DMS53 (cell line): ENCODE data around the gene SENP1.

Source experiments
- DNase-seq: peaks from one replicate; lab custom pipeline; 2025; lab: John Stamatoyannopoulos, UW

SENP1 gene

DNA sequence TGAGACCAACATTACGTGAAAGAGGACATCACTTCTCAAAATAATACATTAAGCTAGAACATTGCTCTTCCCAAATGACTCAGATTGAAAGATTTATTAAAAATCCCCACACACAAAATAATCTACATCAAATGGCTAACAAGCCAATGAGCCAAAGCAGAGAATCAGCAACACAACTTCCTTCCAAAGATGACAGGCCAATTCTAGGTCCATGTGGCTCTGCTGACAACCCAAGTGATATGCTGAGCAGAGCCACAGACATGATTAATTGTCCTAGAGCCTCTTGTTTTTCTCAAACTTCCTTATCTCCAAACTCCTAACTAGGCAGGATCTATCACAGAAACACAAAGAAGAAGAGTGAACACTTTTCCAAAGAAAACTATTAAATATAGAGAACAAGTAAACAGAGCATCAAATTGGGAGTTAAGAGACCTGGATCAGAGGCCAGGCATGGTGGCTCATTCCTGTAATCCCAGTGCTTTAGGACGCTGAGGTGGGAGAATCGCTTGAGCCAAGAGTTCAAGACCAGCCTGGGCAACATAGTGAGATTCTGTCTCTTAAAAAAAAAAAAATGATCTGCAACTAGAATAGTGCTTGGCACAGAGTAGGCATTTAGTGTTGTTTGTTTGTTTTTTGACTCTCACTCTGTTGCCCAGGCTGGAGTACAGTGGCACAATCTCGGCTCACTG lies 38.5 kb downstream of the SENP1 start:
- DNase-seq = no peak

DNA sequence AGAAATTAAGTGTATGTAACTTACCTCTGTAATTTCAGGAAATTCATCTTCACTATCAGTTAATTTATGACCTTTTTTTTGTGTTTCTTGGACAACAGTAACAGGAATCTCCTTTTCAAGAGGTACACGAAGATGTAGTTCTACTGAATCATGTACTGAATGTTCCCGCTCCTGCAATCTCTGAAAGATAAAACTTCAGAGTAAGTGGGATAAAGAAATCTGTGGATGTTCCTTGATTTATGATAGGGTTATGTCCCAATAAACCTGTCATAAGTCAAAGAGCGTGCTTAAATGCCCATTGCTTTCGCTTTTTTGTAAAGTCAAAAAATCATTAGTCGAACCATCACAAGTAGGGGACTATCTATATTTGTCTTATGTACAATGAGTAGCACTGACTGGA lies 40.8 kb downstream of the SENP1 start:
- no peak for DNase-seq

DNA sequence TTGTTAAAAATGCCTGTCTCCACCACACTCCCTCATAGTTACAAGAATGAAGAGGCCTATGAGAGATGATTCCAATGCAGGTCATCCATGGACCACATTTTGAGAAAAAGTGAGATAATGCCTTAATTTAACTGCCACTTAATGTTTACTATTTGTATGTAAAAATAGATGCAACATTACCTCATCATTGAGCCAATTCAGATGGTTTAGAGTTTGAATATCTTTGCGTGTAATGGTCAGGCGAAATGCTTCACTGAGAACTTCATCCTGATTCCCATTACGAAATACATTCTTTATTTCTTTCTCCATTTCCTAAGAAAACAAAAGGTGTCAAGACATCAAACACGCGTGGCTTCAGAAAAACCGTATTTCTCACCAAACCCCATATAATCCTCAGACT lies 42.3 kb downstream of the SENP1 start:
- DNase-seq = no peak

DNA sequence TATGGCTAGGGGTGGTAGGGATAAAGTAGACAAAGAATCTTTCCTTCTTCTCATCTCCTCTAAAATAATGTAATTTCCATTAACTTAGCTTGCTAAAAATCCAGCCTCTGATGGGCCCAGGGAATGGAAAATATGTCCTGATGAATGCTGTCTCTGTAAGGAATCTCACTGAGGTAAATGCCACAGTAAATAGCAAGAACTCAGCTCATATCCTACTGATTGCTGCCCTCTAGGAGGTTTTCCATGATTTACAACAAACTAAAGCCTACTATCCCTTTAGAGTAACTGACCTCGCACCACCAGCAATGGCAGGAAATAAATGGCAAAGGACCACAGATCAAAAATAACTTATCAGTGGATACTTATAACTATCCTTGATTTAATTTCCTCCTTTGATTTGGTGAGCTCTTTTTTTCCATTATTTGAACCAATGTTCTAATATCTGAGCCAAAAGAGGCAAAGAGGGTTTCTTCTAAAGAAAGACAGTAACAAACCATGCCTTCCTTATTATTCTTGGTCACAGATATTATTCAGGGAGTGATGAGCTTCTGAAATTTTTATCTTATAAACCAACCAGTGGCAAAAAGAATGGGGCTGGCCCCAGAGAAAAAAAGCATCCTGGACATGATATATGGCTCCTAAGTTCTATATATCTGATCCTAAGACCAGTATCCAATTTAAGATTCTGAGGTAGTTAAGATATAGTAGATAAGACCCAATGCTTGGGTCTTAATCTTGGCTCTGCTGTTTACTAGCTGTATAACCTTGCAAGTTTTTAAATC lies 43.8 kb downstream of the SENP1 start:
- peak; percentile 51 for DNase-seq

DNA sequence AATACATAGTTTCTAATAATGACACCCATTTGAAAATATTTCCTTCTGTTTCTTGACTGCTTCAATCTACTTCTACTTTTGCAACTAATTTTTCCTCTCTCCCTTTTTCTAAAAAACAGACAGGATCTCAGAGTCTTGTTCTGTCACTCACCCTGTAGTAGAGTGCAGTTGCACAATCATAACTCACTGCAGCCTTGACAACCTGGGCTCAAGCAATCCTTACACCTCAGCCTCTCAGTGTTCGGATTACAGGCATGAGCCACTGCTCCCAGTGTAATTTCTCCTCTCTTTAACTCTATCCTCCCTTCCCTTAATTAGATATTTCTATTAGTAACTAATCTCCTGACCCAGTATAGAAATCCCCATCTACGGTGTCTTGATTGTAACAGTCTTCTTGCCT lies 45.4 kb downstream of the SENP1 start:
- DNase-seq = no peak

DNA sequence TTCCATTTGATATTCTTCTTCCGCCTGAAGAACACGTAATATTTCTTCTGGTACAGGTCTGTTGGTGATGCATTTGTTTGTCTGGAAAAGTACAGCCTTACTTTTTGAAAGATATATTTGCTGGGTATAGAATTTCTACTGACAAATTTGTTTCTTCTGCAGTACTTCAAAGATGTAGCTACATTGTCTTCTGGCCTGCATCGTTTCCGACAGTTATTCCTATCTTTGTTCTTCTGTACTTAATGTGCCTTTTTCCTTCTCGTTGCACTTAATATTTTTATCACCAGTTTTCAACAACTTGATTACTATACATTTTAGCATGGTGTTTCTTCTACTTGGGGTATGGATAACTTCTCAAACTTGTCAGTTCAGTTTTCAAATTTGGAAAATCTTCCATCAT lies 47.1 kb downstream of the SENP1 start:
- DNase-seq = no peak

DNA sequence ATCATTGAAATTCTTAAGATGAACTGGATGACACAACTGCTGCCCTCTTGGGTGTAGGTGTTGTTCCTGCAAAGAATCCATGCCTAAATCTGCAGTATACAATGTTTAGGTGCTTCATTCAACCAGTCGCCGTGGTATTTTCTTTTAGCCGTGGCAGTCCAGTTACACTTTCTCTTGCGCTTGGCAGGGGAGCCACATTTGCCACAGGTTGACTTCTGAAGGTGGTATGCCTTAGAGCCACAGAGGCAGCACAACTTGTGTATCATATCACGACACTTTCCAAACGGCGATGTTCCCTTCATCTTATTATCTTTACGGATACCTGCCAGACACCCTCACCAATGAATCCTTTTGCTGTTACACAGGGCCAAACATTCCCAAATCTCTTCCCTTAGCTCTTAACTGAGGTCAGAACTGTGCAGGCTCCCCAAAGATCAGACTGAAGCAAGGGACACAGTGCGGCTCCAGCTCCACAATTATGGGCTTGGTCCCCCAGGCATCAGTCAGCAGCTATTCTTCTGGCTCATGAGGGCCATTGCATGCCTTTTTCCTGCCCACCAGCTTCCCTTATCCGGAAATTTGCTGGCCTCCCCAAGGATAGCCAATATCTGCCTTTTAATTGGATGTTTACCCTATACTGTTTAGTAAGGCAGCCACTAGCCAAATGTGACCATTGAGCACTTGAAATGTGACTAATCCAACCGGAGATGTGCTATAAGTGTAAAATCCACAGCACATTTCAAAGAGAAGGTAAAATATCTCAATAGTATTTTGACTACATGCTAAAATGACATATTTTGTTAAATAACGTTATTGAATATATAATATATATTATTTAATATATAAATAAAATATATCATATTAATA lies 50.7 kb downstream of the SENP1 start:
- DNase-seq = no peak

DNA sequence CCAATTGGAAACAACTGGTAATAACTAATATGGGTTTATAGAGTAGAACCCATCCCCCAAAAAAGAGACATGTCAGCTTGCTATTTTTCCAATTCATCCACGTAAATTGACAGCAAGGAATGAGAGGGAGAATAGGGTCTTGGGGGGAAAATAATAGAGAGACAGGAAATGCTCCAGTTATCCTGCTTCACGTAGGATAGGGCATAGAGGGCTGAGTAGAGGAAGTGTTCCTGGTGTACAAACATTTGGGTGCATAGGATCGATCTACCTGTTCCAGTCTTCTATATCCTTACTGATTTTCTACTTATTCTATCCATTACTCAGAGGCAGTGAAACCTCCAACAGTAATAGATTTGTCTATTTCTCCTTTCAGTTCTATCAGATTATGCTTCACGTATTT lies 52.0 kb downstream of the SENP1 start:
- no peak for DNase-seq

DNA sequence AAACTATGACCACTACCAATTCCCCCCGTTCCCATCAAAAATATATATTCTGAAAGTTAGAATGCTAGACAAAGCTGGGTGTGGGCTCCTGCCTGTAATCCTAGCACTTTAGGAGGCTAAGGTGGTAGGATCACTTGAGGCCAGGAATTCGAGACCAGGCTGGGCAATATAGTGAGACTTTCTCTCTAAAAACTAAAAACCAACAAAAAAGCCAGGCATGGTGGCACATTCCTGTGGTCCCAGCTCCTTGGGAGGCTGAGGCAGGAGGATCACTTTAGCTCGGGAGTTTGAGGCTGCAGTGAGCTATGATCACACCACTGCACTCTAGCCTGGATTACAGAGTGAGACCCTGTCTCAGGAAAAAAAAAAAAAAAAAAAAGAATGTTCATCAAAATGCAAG lies 52.8 kb downstream of the SENP1 start:
- DNase-seq = no peak

DNA sequence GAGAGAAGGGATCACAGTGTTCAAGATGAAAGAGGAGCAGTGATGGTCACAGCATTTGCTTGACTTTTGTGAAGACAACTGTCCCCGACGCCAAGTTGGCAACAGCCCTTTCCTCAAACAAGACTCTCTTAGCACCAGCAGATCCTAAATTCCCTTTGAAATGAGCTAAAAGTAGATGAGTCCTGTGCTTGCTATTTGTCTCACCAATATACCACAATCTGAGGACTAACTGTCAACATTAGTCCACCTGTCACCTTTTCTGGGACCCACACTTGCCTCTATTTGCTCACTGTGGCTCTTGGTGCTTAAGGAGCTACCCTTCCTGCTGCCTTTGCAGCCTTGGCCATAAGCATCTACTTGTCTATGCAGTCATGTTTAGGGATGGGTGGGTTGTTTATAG lies 54.2 kb downstream of the SENP1 start:
- no peak for DNase-seq

DNA sequence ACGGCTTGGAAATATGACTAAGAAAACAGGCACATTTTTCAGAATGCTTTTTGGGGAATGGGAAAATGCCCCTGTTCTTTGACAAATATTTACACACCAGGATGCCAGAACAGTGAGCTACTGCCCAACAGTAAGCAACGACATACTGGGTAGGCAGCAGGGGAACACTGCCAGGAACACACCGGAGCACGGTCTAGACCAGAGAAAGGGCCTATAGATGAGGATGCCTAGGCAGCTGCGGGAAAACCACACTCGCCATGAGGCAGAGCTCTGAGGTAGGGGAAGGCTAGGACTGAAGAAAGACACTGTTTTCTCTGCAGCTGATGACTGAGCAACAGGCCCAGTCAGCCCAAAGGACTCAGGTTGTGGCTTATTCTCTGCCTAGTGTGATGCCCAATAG lies 55.7 kb downstream of the SENP1 start:
- DNase-seq = no peak

DNA sequence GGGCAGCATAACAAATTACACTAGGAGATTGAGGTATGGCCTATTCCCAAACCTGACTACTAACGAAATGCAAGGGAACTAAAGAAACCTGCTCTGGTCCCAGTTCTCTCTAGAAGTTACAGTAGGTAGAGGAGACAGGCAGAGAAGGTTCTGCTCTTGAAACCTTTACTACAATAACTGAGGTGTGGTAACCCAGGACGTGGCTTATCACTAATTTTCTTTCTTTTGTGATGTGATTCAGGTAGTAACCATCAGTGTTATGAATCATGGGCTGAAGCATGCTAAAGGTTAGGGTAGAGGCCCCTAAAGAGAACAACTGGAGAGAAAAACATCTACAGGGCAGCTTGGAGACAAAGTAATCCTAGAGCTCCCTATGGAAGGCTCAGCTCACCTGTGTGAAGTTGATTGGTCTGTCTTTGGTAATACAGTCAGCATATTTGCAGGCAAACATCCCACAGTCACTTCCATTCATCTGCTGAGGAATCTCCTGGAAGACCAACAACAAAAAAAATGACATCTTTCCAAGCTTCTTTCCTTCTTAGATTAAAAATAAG lies 59.8 kb downstream of the SENP1 start:
- no peak for DNase-seq

DNA sequence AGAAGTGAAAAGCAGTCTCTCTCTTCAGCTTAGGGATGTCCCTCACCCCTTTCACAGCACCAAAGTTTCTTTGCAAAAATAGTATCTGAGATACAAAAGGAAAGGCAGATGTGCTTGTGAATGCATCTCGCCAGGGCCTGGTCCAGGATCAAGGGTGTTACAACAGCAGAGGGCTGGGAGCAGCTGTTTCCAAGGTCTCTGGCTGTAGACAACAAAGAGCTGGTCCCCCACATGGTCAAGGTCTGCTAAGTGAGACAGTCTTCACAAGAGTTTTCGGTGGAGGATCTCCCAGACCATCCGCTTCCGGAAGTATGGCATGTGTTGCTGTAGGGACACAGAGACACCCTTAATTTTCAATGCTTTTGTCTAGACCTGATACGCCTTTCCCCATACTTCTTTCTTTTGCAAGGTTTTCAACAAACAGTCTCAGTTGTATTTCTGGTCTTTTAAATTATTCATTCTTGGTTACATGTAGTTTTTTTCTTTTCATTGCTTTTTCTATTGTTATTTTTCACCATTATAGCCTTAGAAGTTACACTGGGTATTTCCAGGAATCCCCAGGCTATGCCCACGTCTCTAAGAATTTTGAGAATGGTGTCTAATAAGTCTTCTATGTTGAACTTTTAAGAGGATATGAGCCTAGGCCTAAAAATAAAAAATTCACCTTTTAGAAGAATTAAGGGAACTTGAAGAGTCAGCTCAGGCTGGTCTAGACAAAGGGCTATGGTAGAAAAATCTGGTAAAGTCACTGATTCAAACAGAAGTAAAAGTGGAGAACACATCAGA lies 60.6 kb downstream of the SENP1 start:
- no peak for DNase-seq

DNA sequence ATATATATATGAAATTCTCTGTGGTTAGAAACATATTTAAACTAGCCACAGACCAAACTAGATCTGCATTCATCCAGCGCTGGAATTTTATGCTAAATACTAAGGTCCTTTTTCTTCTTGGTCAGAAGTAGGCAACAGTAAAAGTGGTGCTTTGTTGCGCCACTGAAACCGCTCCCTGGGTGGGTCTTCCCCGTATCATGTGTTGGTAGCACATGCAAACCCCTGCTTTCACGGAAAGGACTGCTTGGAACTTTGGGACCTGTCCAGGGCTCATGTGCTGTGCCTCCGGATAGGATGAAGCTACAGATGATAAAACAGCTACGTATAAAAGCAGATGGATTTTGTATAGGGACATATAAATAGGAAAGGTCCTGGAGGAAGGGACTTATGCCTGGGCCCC lies 61.5 kb downstream of the SENP1 start:
- no peak for DNase-seq

DNA sequence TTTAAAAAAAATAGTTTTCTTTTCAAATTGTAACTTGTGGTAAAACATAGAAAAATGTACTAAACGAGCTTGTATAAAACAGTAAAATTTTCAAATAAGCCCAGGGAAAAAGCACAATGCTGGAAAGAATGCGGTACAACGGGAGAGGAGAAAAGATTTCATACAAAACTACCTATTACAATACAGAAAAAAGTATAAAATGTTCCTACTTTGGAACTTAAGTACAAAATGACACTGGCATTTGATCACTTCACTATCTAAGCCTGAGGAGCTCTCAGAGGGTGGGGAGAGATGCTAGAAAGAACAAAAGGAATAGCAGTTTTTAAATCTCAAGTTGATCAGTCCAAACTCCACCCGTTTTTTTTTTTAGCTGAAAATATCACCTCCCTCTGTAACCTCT lies 62.1 kb downstream of the SENP1 start:
- no peak for DNase-seq

DNA sequence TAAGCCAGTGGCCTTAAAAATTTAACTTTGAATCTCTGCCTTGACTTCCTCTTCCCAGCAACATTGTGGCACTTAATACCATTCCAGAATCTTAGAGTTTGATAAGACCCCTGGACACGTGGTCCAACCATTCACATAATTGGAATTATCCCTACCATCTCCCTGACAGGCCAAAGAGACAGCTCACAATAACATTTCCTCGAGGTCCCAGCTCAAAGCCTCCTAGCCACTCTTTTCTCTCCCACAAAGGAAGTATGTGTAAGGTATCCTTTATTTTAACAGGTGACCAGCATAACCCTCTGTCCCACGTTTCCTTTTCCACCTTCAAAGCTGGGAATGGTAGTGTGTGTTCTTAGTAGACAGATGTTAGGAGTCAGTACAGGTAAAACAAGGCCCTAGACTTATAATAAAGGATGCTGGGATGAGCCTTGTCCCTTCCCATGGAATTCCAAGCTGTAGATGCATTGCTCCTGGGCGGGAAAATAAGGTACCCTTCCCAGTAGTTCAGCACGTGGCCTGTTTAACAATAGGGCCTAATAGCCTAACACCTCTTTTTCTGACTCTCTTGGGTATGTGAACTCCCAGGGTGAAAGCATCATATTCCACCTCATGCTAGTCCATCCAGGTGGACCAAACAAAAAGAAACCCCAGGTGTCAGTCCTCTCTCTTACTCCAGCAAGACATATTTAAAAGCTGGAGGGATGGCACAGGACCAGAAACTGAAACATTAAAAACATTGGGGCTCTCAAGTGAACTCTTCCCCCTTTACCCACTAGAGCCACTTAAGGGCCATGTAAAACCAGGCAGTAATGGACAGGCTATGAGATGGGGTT lies 64.1 kb downstream of the SENP1 start:
- DNase-seq = no peak

DNA sequence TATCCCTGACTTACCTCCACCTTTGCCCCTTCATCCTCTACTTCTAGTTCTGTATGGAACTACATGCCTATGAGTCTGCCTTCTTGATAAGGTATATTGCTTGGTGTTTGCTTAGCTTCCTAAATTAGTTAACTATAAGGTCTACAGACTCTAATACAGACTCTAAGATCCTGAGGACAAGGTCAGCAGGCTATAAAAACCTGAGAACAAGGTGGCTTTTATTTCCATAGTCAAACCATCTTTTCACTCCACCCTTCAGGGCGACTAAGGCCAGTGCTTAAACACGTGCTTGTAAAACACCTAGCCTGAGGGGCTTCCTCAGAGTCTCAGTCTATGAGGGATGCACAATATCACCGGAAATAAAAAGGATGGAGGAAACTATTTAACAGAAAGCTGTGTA lies 65.5 kb downstream of the SENP1 start:
- no peak for DNase-seq

DNA sequence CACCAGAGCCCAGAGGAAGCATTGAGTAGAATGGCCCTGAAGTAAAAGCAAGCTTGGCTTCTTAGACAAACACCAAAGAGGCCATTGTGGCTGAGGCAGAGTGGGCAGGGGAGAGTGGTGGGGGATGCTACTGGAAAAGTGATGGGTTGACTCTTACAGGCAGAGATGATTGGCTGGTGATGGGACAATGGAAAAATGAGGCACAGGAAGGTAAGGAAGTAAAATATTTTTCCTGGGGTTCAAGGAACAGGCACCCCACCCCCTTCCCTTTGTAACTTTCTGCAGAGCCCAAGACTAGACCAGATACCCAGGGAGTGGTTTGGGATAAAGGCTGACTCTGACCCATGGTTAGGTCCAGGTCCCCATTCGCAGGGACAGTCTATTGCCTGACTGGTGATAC lies 66.7 kb downstream of the SENP1 start:
- no peak for DNase-seq

DNA sequence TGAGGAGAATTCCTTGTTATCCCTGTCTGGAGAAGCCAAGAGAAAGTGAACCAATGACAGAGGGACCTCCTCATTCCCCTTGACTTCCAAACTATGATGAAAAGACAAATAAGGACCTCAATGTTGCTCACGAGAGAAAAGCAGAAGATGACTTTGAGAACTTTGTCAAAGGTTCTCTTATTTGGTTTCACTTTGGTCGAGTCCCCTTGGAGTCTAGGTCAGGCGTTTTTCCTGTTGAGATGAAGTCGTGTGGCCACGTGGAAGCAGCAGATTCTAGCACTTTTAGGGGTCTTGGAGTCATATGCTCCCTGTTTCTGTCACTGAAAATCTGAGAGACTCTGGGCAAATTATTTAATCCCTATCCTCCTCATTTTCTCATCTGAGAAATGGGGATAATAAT lies 67.8 kb downstream of the SENP1 start:
- no peak for DNase-seq

DNA sequence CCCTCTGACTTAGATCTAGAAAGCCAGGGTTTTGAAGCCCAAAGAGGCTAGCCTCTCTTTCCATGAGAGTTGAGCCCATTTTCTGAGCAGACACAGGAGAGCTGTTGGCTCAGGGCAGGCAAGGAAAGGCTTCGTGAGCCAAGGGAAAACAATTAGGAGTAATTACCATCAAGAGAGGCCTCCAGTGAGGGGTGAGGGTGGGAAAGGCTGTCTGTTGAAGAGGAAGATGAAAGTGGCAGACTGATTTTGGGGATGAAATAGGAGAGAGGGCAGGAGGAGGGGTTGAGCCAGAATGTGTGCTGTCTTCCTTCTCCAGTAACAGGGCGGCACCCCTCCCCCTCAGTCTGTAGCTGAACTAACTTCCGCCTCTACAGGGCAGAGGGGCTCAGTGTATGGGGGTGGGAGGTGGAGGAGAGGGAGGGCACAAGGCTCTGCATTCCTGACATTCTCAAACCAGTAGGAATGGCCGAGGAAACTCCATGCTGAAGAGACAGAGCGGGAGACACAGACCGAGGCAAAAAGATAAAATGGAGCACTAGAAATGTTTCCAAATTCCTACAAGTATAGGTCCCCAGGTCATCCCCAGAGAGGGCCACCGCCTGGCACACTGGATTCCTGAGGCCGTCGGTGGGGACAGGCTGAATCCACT lies 68.5 kb downstream of the SENP1 start:
- no peak for DNase-seq
